PFSK-1 (cell line): ENCODE results near the gene ABLIM2.

Experiments used
- FOXP2 ChIP-seq: optimal IDR thresholded peaks from 2 replicates; pipeline ENCODE3; 2011; ENCODE audit warnings: borderline replicate concordance, control low read depth, inconsistent platforms; ENCODE audit not compliant: insufficient read depth; ENCODE audit errors: extremely low read length, extremely low read depth
- POLR2AphosphoS5 ChIP-seq: IDR thresholded peaks from 2 replicates; pipeline ENCODE4 v1.6.1; 2012; ENCODE audit warnings: low read depth, mild to moderate bottlenecking, control low read depth, low read length, moderate library complexity
- REST ChIP-seq, 2 experiments: IDR thresholded peaks; 2 replicates each; pipeline versions ENCODE4 v1.6.1 to v1.8.0; 2011 to 2012; ENCODE audit warnings: low read depth in 2 of 2, low read length in 2 of 2, control low read depth in 1 of 2, inconsistent platforms in 1 of 2, mild to moderate bottlenecking in 1 of 2, moderate library complexity in 1 of 2; ENCODE audit not compliant: insufficient read depth in 1 of 2
- SIN3A ChIP-seq: IDR thresholded peaks from 2 replicates; pipeline ENCODE4 v1.6.1; 2012; ENCODE audit warnings: mild to moderate bottlenecking, low read length, moderate library complexity, borderline replicate concordance; ENCODE audit not compliant: insufficient read depth
- TAF1 ChIP-seq: IDR thresholded peaks from 2 replicates; pipeline ENCODE4 v1.6.1; 2012; ENCODE audit warnings: low read length, control low read depth, borderline replicate concordance; ENCODE audit not compliant: insufficient read depth

DNA sequence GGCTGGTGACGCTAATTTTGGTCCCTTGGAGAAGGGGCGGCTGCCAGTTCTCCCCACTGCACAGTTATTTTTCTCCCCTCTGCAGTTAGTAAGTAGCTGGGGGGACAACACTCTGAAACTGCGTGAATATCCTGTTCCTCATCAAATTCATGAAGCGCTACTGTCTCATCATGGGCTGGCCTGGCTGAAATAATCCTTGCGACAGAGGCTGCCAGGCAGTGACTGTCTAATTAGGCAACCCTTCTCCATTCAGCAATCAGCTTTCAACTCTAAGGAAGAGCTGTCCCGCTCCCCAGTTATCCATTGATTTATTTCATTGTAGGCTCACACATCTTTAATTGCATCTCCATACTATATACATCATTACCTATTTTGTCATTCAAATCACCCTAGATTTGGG, 48.7 kb upstream of the ABLIM2 start:
- TF ChIP-seq TAF1 (no peak), SIN3A (no peak), POLR2AphosphoS5 (no peak), REST (IDR thresholded peaks at IDR 0.05; ENCODE audit: insufficient read depth in 1 of 2, low read depth in 2 of 2, low read length in 2 of 2) (no peak), FOXP2 (no peak)
